Ramos (cell line): ENCODE data around the gene C9orf50.

Source experiments
- in situ Hi-C: fragments of 300-500 bp; cut with MboI; formaldehyde crosslinking; loops from one replicate; pipeline ENCODE4 v1.14.3; 2022; ENCODE audit warnings: low sequenced_read_pairs; ENCODE audit not compliant: unreplicated experiment

The C9orf50 gene

DNA sequence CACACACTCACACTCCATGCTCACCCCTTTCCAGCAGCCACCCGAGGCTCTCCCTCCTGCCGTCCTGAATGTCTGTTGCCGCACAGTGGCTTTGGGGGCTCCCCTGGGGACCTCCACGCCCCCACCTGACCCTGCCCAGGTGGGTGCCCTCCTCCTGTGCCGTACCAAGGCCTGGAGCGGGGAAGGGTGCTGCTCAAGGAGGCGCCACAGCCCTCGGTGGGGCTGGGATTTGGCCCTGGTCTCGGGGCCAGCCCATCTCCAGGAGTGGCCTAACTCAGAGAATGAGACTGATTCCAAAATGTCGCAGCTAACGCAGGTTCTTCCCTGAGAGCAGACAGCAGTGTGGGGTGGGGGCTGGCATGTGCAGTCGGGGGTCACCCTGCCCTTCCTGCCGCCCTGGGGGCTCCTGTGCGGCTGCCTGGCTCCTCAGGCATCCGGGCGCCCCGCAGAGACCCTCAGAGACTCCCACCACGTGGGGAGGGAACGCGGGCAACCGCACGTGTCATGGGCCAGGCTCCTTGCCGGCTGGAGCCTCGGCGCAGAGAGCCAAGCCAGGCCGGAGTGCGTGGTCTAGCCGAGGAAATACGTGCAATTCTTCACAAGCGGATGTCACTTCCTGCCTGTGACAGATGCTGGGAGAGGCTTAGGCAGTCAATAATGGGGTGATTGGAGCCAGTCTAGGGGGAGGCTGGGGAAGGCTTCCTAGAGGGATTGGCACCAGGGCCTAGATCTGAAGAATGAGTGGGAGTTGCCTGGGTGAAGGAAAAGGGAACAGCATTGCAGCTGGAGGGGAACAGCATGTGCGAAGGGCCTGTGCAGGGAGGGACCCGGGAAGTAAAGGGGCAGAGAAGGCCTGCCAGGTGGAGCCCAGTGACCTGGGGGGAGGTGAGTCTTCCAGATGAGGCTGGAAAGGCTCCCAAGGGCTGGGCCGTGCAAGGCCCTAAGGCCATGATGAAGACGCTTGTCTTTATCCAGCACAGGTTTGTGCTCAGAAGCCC, 44.1 kb downstream of the C9orf50 start:
- in situ Hi-C loops, result no loop called here

DNA sequence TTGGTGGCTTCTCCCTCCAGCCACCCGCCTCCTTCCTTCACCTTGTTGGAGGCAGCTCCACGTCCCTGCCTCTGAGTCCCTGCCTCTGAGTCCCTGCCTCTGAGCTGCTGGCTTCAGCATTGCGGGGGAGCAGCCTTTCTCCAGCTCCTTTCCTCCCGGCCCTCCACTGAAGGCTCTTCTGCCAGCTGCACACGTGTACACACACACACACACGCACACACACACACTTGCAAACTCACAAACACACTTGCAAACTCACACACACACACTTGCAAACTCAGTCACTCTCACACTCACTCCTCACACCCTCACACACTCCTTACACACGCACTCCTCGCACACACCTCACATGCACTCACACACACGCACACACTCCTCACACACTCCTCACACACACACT, 45.1 kb downstream of the C9orf50 start:
- in situ Hi-C loops, result no loop called here

DNA sequence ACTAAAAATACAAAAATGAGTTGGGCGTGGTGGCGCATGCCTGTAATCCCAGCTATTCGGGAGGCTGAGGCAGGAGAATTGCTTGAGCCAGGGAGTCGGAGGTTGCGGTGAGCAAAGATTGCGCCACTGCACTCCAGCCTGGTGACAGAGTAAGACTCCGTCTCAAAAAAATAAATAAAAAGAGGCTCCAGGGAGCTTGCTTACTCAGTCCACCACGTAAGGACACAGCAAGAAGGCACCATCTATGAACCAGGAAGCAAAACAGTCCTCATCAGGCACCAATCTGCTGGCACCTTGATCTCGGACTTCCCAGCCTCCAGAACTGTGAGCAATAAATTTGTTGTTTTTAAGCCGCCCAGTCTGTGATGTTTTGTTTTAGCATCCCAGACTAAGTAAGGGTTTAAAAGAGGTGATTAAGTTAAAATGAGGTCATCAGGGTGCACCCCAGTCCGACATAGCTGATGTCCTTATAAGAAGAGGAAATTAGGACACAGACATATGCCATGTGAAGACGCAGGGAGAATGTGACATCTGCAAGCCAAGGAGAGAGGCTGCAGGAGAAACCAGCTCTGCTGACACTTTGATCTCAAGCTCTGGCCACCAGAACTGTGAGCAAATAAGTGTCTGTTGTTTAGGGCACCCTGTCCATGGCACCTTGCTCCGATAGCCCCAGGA, 45.9 kb downstream of the C9orf50 start:
- in situ Hi-C loops, result no loop called here

- in situ Hi-C loops, result no loop called here
Measured at GRCh38 chr9:129573977-129574376, 46.9 kb downstream of the C9orf50 start.

DNA sequence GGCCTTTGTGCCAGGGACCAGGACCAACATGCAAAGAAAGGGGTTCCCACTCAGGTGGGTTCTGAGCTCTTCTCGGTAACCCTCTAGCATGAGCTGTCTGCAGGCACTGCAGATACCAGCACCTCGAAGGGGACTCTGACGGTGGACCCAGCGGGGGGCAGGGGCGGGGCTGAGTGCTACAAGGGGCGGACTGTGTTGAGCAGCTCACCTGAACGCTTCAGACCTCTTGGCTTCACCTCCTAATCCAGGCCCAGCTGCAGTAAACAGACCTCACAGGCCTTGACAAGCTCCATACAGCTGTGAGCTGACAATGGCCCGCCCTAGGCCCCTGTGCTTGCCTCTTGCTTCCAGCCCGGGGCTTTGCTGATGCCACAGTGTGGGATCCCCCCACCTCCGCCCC, 48.4 kb downstream of the C9orf50 start:
- in situ Hi-C loops, result no loop called here

DNA sequence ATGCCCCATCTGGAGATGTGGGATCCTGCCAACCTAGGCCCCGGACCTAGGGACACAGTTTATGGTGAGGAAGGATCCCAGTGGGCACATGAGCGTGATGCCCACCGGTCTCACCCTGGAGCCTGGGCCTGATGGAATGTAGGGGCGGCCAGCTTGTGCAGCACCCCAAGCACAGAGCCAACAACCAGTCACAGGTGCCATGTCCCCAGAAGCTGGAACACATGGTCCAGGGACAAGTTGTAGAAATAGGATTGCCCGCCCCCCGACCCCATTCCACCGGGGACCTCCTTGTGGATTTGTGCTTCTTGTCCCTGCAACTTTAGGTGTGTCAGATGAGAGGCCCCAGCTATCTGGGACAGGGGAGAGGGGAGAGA, 48.9 kb downstream of the C9orf50 start:
- in situ Hi-C loops, result no loop called here

- in situ Hi-C loops, result no loop called here
Measured at GRCh38 chr9:129571298-129572051, 49.4 kb downstream of the C9orf50 start.

DNA sequence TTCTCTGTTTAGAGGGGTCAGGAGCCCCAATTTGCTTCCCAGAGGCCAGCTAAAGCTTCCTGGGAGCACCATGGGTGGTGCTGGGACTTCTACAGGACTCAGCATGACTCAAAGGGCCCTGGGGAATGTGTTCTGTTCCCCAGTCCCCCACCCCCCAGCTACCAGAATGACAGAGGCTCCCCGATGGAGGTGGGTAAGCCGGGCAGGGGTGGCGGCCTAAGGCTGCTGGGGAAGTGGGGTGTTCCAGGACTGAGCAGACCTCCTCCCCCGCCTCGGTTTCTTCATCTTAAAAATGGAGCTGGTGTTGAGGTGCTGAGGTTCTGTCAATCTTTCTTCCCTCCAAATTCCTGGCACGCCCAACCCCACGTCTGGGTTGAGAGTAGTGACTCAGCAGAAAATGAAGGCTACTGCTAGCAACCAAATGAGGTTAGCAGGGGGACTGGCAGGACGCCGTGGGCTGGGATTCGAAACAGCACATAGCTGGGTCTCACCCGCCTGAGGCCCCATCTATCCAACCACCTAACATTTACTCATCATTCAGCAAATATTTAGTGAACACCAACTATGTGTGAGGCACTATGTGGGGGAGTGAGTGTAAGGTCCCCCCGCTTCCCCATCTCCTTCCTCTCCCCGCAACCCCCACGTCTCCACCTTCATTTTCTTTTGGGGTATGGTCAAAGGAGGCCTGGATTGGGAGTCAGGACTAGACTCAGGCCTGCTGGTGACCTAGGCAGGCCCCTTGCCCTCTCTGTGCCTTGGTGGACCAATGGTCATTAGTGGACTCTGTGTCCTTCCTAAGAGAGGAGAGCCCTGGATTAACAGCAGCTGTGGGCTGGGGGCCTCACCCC, 50.2 kb downstream of the C9orf50 start:
- in situ Hi-C loops, result no loop called here

DNA sequence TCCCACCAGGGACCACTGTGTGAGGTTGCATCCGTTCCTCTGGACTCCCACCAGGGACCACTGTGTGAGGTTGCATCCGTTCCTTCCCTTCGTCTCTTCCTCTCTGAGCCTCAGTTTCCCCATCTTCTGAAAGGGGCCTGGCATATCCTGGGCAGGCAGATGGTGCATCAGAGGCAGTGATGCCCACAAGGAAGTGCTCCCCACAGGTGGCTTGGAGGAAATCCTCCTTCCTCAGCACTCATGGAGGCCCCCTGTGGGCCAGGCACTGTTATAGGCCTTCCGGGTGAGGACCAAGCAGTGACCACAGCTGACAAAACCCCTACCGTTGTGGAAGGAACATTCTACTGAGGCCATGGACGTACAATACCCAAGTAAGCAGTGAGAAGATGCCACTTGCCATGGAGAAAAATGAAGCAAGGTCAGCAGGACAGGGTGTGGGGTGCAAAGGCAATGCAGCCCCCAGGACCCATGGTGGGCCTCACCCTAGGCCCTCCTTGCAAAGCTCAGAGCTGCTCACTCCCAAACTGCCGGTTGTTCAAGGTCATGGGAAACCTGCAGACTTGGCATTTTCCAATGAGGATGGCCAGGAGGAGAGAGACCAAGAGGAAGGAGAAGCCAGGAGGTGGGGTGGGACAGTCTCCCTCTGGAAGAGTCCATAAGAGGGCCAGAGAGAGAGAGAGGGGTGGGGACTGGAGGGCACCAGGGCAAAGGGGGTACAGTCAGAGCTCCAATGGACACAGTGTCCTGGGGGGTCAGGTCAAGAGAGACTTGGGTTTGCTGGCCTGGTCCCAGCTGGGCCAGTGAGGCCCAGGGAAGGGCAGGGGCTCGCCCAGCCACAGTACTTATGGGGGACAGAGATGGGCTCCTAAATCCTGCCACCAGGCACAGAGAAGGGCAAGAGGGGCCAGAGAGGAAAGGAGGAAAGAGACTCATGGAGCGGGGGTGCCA, 51.1 kb downstream of the C9orf50 start:
- in situ Hi-C loops, result no loop called here

DNA sequence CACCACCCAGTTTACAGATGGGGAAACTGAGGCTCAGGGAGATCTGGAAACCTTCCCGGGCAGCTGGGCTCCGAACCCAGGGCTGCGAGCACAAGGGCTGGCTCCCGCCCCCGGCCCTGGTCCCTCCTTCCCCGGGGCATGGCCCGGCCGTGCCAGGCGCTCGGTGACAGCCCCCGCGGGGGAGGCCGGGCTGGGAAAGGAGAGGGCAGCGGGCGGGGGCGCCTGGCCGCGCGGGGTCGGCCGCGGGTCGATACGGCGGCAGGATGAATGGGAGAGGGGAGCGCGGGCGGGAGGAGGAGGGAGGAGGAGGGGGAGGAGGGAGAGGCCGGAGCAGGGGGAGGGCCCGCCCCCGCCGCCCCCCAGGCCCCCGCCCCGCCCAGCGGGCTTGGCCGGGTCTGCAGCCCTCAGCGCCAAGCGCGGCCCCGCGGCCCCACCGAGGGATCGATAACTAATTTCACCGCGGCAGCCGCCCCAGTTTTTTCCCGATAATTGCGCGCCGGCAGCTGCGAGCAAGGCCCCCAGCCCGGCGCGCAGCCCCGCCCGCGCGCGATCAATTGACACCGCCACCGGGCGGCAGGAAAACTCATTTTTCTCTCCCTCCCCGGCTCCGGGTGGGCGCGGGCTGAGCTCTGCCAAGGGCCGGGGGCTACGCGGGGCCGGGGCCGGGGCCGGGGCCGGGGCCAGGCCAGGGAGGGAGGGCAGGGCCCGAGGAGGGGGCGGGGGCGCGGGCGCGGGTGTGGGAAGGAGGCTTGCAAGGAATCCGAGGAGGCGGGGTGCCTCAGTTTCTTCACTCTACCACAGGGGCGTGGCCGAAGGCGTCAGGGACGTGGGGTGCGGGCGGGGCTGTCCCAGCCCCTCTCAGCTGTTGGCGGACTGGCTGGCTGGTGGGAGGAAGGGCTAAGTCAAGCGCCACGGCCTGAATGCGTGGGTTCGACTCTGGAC, 52.1 kb downstream of the C9orf50 start:
- in situ Hi-C loops, result no loop called here

DNA sequence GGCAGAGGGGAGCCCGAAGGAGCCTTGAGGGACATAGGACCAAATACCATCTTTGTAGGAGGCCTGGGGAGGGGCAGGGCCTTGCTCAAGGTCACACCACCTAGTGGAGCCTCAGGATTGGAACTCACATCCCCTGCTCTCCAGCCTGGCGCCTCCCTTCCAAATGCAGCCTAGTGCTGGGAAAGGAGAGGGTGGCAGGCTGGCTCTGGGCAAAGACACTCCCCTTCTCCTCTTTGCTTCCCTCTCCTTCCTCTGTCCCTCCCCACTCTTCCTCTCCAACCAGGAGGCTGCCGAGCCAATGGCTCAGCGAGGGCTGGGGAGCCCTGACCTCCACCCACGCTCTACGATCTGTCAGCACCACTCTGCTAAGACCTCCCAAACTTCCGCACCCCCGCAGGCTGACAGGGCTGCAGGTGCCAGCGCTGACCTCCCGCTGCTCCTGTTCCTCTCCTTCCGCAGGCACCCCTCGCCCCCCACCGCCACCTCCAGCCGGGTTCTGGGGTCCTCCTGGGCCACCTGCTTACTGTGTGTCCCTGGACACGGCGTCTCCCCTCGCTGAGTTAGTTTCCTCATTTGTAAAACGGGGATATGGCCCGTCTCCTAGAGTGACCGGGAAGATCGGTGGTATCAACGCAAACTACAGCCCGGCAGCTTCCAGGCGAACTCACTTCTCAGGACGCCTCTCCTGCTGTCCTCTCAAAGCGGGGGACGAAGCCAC, 52.9 kb downstream of the C9orf50 start:
- in situ Hi-C loops, result no loop called here

- in situ Hi-C loops, result no loop called here
Measured at GRCh38 chr9:129567329-129567728, 53.6 kb downstream of the C9orf50 start.

DNA sequence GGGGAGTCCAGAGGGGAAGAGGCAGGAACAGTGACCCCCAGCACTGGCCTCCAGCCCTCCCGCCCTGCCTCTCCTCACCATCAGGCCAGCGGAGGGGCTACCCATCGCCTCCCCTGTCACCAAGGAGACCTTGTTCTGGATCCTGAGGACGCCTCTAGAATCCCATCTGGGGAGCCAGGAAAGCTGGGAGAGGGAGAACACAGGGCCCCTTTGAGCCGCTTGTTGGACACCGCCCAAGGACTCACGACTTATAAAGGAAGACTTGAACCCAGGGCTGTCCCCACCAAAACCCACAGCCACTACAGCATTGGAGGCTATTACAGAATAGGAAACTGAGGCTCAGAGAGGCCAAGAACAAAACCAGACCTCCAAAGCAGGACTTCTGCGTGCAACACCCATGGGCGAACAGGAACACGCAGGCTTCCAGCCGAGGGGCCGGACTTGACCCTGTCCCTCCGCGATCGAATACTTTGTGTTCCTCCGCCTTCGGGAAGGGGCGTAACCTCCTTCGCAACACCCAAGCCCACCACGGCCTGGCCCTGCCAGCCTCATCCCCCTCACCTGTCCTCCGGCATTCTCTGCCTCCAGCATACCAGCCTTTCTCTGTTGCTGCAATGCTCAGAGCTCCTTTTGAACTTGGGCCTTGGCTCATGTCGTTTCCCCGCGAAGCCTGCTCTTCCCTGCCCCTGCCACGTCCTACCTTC, 54.2 kb downstream of the C9orf50 start:
- in situ Hi-C loops, result no loop called here

GRCh38 chr9:129562917-129563316, 58.0 kb downstream of the C9orf50 start:
- in situ Hi-C loops, result no loop called here

- in situ Hi-C loops, result no loop called here
Measured at GRCh38 chr9:129562514-129562913, 58.4 kb downstream of the C9orf50 start.
